IPS DF 4.7 (cell line): ENCODE measurements around the gene SEPTIN2.
"Not testable (repeated sequence)": the region's sequence is repeated elsewhere in the genome, so short reads cannot be mapped to it uniquely, and the experiment has no call there.

ENCODE experiments used
- DNase-seq: peaks from one replicate; pipeline ENCODE4 v3.0.0-alpha.2; 2013; ENCODE audit warnings: low spot score; ENCODE audit errors: extremely low read depth

The SEPTIN2 gene

GRCh38 chr2:241379481-241380480 is 64.1 kb downstream of the SEPTIN2 start:
- no peak for DNase-seq

GRCh38 chr2:241381872-241382271 is 66.1 kb downstream of the SEPTIN2 start:
- no peak for DNase-seq

GRCh38 chr2:241385450-241385849 is 69.7 kb downstream of the SEPTIN2 start:
- not testable (repeated sequence) for DNase-seq

GRCh38 chr2:241386519-241386918 is 70.8 kb downstream of the SEPTIN2 start:
- no peak for DNase-seq

GRCh38 chr2:241389697-241390096 is 74.0 kb downstream of the SEPTIN2 start:
- DNase-seq, result no peak

- no peak for DNase-seq
Observed at GRCh38 chr2:241390301-241391206, 74.8 kb downstream of the SEPTIN2 start.

- peak; percentile 28 for DNase-seq
Observed at GRCh38 chr2:241391892-241392665, 76.4 kb downstream of the SEPTIN2 start.

- not testable (repeated sequence) for DNase-seq
Observed at GRCh38 chr2:241392753-241393152, 77.0 kb downstream of the SEPTIN2 start.

- no peak for DNase-seq
Observed at GRCh38 chr2:241393524-241394196, 77.9 kb downstream of the SEPTIN2 start.

- DNase-seq, result not testable (repeated sequence)
Observed at GRCh38 chr2:241396809-241397208, 81.1 kb downstream of the SEPTIN2 start.

- no peak for DNase-seq
Observed at GRCh38 chr2:241399941-241400922, 84.5 kb downstream of the SEPTIN2 start.
